HepG2 (cell line): ENCODE measurements around the gene PCDH10. TPM values are rescaled to one million over a fixed set of nuclear protein-coding genes. Genes with fewer than 3 reads are reported as not detected.

Experiments used
- ATAC-seq: fragments of 200-7000 bp; cut with Tn5 transposase; 3 replicates; pipeline ENCODE4 v1.9.1; 2020; ENCODE audit warnings: mild to moderate bottlenecking, moderate library complexity
- BruUV-seq: library from RNA; stranded (reverse); fragments of 400-500 nt; replicated peaks from 2 replicates; lab custom pipeline; 2021; lab: Mats Ljungman, UMichigan
- CTCF ChIA-PET: fragments of 300-600 bp; formaldehyde crosslinking; extraction: SDS; loops from one replicate; lab custom pipeline; 2021; ENCODE audit warnings: low total read pairs, inconsistent platforms, low intra/inter-chr PET ratio; lab: Yijun Ruan, JAX
- POLR2A ChIA-PET: fragments of 350-600 bp; sonication (Branson Sonifier 250); formaldehyde crosslinking; loops from one replicate; lab custom pipeline; 2020; ENCODE audit warnings: antibody characterized with exemption, inconsistent platforms; lab: Yijun Ruan, JAX
- DNase-seq: peaks from one replicate; pipeline ENCODE4 v3.0.0-alpha.2; 2015; ENCODE audit warnings: low spot score
- FAIRE-seq: peaks from 3 replicates; lab custom pipeline; 2011; peaks lifted over from hg19 to GRCh38; lab: Jason Lieb, UNC
- H2AFZ ChIP-seq: one replicate; pipeline ENCODE4 v1.6.1; 2011; ENCODE audit warnings: low read length, inconsistent platforms
- H3K27ac ChIP-seq: fragments of 300-600 bp; 3 replicates; pipeline ENCODE4 v1.8.0; 2011; ENCODE audit warnings: mixed run types, mild to moderate bottlenecking, mixed read lengths, low read length, inconsistent platforms; ENCODE audit not compliant: insufficient read depth; ENCODE audit errors: extremely low read length
- H3K27me3 ChIP-seq, 2 experiments: fragments of 200-600 bp in 1 of 2; 2 replicates in 1 of 2; 3 replicates in 1 of 2; pipeline versions ENCODE4 v1.6.0 to v1.8.0; 2011; ENCODE audit warnings: low read length in 2 of 2, mild to moderate bottlenecking in 2 of 2, moderate library complexity in 2 of 2, inconsistent platforms in 1 of 2; ENCODE audit not compliant: insufficient read depth in 2 of 2, control insufficient read depth in 1 of 2
- H3K36me3 ChIP-seq, 2 experiments: fragments of 200-600 bp in 1 of 2; replicated peaks in 1 of 2; 2 replicates in 1 of 2; 3 replicates in 1 of 2; pipeline versions ENCODE4 v1.5.1 to v1.8.0; 2011; ENCODE audit warnings: low read length in 2 of 2, inconsistent platforms in 1 of 2; ENCODE audit not compliant: insufficient read depth in 2 of 2, control insufficient read depth in 1 of 2
- H3K4me1 ChIP-seq: 2 replicates; pipeline ENCODE4 v1.5.1; 2012; ENCODE audit warnings: low read length, inconsistent platforms; ENCODE audit not compliant: insufficient read depth
- H3K4me2 ChIP-seq: 2 replicates; pipeline ENCODE4 v1.6.0; 2011; ENCODE audit warnings: low read depth, low read length, inconsistent platforms
- H3K4me3 ChIP-seq, 3 experiments: fragments of 200-600 bp in 1 of 3; sonication (generic), shearing (Covaris generic) in 1 of 3; replicated peaks in 1 of 3; 2 replicates each; pipeline ENCODE4 v1.5.1; 2011 to 2016; ENCODE audit warnings: low read length in 3 of 3, inconsistent platforms in 2 of 3, low read depth in 2 of 3, mild to moderate bottlenecking in 2 of 3, control low read depth in 1 of 3, mixed read lengths in 1 of 3; ENCODE audit not compliant: insufficient read depth in 1 of 3
- H3K79me2 ChIP-seq: one replicate; pipeline ENCODE4 v1.6.1; 2011; ENCODE audit warnings: low read length, inconsistent platforms; ENCODE audit not compliant: insufficient read depth
- H3K9ac ChIP-seq: 2 replicates; pipeline ENCODE4 v1.6.0; 2011; ENCODE audit warnings: mild to moderate bottlenecking, low read depth, low read length, inconsistent platforms; ENCODE audit not compliant: insufficient read depth
- H3K9me3 ChIP-seq: 2 replicates; pipeline ENCODE4 v1.5.1; 2012; ENCODE audit warnings: mild to moderate bottlenecking, low read length
- H4K20me1 ChIP-seq: 2 replicates; pipeline ENCODE4 v1.6.0; 2011; ENCODE audit warnings: inconsistent platforms, mild to moderate bottlenecking, low read length, moderate library complexity; ENCODE audit not compliant: insufficient read depth
- ARNT ChIP-seq: fragments of 450-650 bp; IDR thresholded peaks from 2 replicates; pipeline ENCODE4 v1.6.1; 2017
- KLF6 ChIP-seq: IDR thresholded peaks from 2 replicates; pipeline ENCODE4 v1.8.0; 2016; ENCODE audit warnings: missing biosample characterization, missing genetic modification reagents
- NCOA1 ChIP-seq: sonication (generic); formaldehyde crosslinking; IDR thresholded peaks from 2 replicates; pipeline ENCODE4 v1.9.0; 2021; ENCODE audit warnings: missing genetic modification reagents
- NFE2L2 ChIP-seq: fragments of 150-350 bp; IDR thresholded peaks from 2 replicates; pipeline ENCODE4 v1.6.1; 2014; ENCODE audit warnings: low read length
- ONECUT2 ChIP-seq: sonication (generic); formaldehyde crosslinking; IDR thresholded peaks from 2 replicates; pipeline ENCODE4 v1.4.0; 2020; ENCODE audit warnings: missing genetic modification reagents
- PRMT3 ChIP-seq: sonication (generic); formaldehyde crosslinking; IDR thresholded peaks from 2 replicates; pipeline ENCODE4 v1.8.1; 2022; ENCODE audit warnings: low read depth, mild to moderate bottlenecking, moderate library complexity, missing genetic modification reagents, borderline replicate concordance
- RBM39 ChIP-seq: fragments of 200-400 bp; formaldehyde crosslinking; IDR thresholded peaks from one replicate; pipeline ENCODE4 v1.6.1; 2018; ENCODE audit warnings: antibody characterized with exemption, mild to moderate bottlenecking, low read depth, low read length; ENCODE audit not compliant: poor library complexity, severe bottlenecking
- SIX4 ChIP-seq: sonication (generic); formaldehyde crosslinking; IDR thresholded peaks from 2 replicates; pipeline ENCODE4 v1.4.0; 2020; ENCODE audit warnings: missing genetic modification reagents
- TARDBP ChIP-seq: sonication (generic); formaldehyde crosslinking; IDR thresholded peaks from 2 replicates; pipeline ENCODE4 v1.8.0; 2022; ENCODE audit warnings: mild to moderate bottlenecking, missing genetic modification reagents
- ZNF232 ChIP-seq: sonication (generic); formaldehyde crosslinking; IDR thresholded peaks from 2 replicates; pipeline ENCODE4 v1.4.0; 2020; ENCODE audit warnings: missing genetic modification reagents, borderline replicate concordance
- ZNF3 ChIP-seq: IDR thresholded peaks from 2 replicates; pipeline ENCODE4 v1.7.0; 2017; ENCODE audit warnings: inconsistent platforms
- ZNF350 ChIP-seq: sonication (generic); formaldehyde crosslinking; IDR thresholded peaks from 2 replicates; pipeline ENCODE4 v1.4.0; 2020; ENCODE audit warnings: mild to moderate bottlenecking, low read depth, missing genetic modification reagents, borderline replicate concordance
- ZNF468 ChIP-seq: sonication (generic); formaldehyde crosslinking; IDR thresholded peaks from 2 replicates; pipeline ENCODE4 v1.8.0; 2022; ENCODE audit warnings: mild to moderate bottlenecking, moderate library complexity, missing genetic modification reagents
- ZNF546 ChIP-seq: sonication (generic); formaldehyde crosslinking; conservative IDR thresholded peaks from 2 replicates; pipeline ENCODE4 v1.8.1; 2023; ENCODE audit warnings: mild to moderate bottlenecking, missing genetic modification reagents
- ZNF766 ChIP-seq: sonication (generic); formaldehyde crosslinking; IDR thresholded peaks from 2 replicates; pipeline ENCODE4 v1.5.0; 2020; ENCODE audit warnings: missing genetic modification reagents, borderline replicate concordance
- ZSCAN22 ChIP-seq: sonication (generic); formaldehyde crosslinking; IDR thresholded peaks from 2 replicates; pipeline ENCODE4 v1.4.0; 2020; ENCODE audit warnings: mild to moderate bottlenecking, missing genetic modification reagents
- WGBS: methylation state at CpG from one replicate; pipeline ENCODE4 v1.1.6; 2017; ENCODE audit warnings: low lambda C conversion rate; 5-methylcytosine and 5-hydroxymethylcytosine counted together
- in situ Hi-C: cut with HindIII; loops from 2 replicates; pipeline ENCODE4 v1.10.0; 2017; ENCODE audit warnings: low pct_unique_long_range_greater_than_20kb; ENCODE audit not compliant: extremely low pct_ligation_motif_present
- intact Hi-C: fragments of 100-400 bp; cut with micrococcal nuclease; formaldehyde crosslinking; loops from one replicate; pipeline ENCODE4 v1.10.0; 2022; ENCODE audit not compliant: unreplicated experiment
- polyA plus RNA-seq, 8 experiments: library from polyadenylated mRNA; depleted of rRNA in 3 of 8; stranded (reverse) in 7 of 8; unstranded in 1 of 8; fragments of >200 nt; fragmentation: Illumina TruSeq in 4 of 8; extraction: Trizol in 4 of 8; gene quantifications; 2 replicates each; pipeline versions ENCODE4 v1.2.1 to v1.2.3, GENCODE V29; 2011 to 2016; ENCODE audit warnings: low read depth in 4 of 8, missing spikeins in 1 of 8, mixed read lengths in 1 of 8; ENCODE audit not compliant: insufficient read depth in 1 of 8
- total RNA-seq, 5 experiments: library from RNA; depleted of rRNA; stranded (reverse); fragments of >200 nt; fragmentation: Illumina TruSeq; extraction: Trizol; gene quantifications; 2 replicates each; pipeline ENCODE4 v1.2.3, GENCODE V29; 2016; ENCODE audit warnings: low read depth in 1 of 5
- TF ChIP-seq, protein P1 (sequence below): sonication (generic); formaldehyde crosslinking; IDR thresholded peaks from 2 replicates; pipeline ENCODE4 v1.8.1; 2023; ENCODE audit warnings: mild to moderate bottlenecking, missing genetic modification reagents
- TF ChIP-seq, protein P2 (sequence below): sonication (generic); formaldehyde crosslinking; IDR thresholded peaks from 2 replicates; pipeline ENCODE4 v1.4.0; 2020; ENCODE audit warnings: missing genetic modification reagents

Gene PCDH10
- total and polyA plus RNA-seq, 2 of the 13 experiments (the other 11 are each of a cell fraction or from before 2014, with no cell fraction given): not detected

DNA sequence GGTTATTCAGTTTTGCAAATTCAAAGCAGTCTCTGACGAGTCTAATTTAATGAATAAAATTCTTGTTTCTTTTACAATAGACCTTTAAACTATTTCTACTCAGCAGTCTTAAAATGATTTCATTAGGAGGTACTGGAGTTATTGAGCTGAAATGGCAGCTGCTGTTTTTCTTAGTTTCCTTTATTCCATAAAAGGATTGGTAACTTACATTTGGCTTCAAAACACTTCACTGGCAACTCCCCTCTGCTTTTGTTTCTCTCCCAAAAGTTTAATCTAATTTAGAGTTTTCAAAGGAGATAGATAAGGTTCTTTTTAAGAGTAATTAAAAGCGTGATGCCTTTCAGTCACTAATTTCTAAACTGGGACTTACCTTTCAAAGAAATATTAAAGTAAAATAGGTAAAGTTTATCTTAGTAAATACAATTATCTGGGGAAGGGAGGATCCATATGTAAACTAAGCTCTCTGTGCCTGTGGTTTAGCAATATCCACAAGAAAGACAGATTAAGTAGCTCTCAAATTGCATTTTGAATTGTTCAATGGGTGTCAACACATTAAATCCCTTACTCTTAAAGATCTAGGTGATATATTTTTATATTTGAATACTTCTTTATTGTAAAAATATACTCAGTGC lies 17.1 kb upstream of the PCDH10 start:
- POLR2A ChIA-PET: no interaction called here
- no peaks in the 10 kb centered on the region for H3K9me3 ChIP-seq
- H3K4me3 ChIP-seq: no peak overlapping the region
- no peak for DNase-seq
- no peak for ATAC-seq
- CTCF ChIA-PET: no interaction called here
- no peaks in the 10 kb centered on the region for H3K4me1 ChIP-seq
- H4K20me1 ChIP-seq: no peaks in the 10 kb centered on the region
- in situ Hi-C loops (no loop called here), intact Hi-C loops (no loop called here)
- no peak for FAIRE-seq
- no peaks in the 10 kb centered on the region for H3K27me3 ChIP-seq
- H3K4me2 ChIP-seq: no peak overlapping the region
- H3K36me3 ChIP-seq: no peaks in the 10 kb centered on the region
- no peak overlapping the region for H2AFZ ChIP-seq
- no peak overlapping the region for H3K27ac ChIP-seq
- 1% methylated on average over 2 of the region's 2 CpGs for WGBS
- H3K79me2 ChIP-seq: no peaks in the 10 kb centered on the region
- TF ChIP-seq ZSCAN22: no peak
- no peak for TF ChIP-seq SIX4
- no peak for TF ChIP-seq ZNF3 (CRISPR knock-in tag)
- TF ChIP-seq PRMT3: no peak
- no peak for TF ChIP-seq ZNF546
- no peak for TF ChIP-seq ZNF468
- TF ChIP-seq NCOA1: no peak
- TF ChIP-seq NFE2L2: no peak
- no peak overlapping the region for H3K9ac ChIP-seq
- BruUV-seq: no TSS peak

DNA sequence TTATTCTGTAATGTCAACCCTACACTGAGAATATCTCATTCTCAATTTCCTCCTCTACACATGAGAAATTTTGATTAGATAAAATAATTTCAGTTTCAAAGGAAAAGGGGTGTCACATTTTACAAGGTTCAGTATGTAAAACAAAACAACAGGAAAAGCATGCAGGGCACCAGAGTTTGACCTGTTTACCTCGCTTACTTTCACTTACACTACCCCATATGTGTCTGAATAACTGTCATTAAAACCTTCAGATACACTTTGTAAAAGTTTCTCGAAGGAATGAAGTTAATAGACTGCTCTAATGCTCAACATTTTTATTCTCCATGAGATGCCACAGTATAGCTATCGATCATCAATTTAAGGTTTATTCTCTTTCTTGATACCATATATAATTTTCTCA lies 12.3 kb upstream of the PCDH10 start:
- CTCF ChIA-PET: no interaction called here
- no peaks in the 10 kb centered on the region for H3K4me1 ChIP-seq
- no TSS peak for BruUV-seq
- ATAC-seq (no peak), DNase-seq (no peak), FAIRE-seq (no peak)
- H3K27ac ChIP-seq: no peak overlapping the region
- 23% methylated on average over 3 of the region's 3 CpGs for WGBS
- intact Hi-C loops: no loop called here
- H3K9ac ChIP-seq: no peak overlapping the region
- POLR2A ChIA-PET: no interaction called here
- no peaks in the 10 kb centered on the region for H3K79me2 ChIP-seq
- H4K20me1 ChIP-seq: no peaks in the 10 kb centered on the region
- H3K9me3 ChIP-seq: no peaks in the 10 kb centered on the region
- H3K4me3 ChIP-seq: no peak overlapping the region
- in situ Hi-C loops: no loop called here
- no peaks in the 10 kb centered on the region; a peak in 1 of 5 replicates for H3K27me3 ChIP-seq
- H3K36me3 ChIP-seq: no peaks in the 10 kb centered on the region
- H2AFZ ChIP-seq: no peak overlapping the region
- no peak overlapping the region for H3K4me2 ChIP-seq
- TF ChIP-seq, protein P1, sequence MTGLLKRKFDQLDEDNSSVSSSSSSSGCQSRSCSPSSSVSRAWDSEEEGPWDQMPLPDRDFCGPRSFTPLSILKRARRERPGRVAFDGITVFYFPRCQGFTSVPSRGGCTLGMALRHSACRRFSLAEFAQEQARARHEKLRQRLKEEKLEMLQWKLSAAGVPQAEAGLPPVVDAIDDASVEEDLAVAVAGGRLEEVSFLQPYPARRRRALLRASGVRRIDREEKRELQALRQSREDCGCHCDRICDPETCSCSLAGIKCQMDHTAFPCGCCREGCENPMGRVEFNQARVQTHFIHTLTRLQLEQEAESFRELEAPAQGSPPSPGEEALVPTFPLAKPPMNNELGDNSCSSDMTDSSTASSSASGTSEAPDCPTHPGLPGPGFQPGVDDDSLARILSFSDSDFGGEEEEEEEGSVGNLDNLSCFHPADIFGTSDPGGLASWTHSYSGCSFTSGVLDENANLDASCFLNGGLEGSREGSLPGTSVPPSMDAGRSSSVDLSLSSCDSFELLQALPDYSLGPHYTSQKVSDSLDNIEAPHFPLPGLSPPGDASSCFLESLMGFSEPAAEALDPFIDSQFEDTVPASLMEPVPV (CRISPR knock-in tag): no peak
- TF ChIP-seq, protein P2, sequence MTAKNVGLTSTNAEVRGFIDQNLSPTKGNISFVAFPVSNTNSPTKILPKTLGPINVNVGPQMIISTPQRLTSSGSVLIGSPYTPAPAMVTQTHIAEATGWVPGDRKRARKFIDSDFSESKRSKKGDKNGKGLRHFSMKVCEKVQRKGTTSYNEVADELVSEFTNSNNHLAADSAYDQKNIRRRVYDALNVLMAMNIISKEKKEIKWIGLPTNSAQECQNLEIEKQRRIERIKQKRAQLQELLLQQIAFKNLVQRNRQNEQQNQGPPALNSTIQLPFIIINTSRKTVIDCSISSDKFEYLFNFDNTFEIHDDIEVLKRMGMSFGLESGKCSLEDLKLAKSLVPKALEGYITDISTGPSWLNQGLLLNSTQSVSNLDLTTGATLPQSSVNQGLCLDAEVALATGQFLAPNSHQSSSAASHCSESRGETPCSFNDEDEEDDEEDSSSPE (CRISPR knock-in tag): no peak
- TF ChIP-seq ONECUT2 (no peak), RBM39 (no peak), ZNF232 (CRISPR knock-in tag) (no peak), TARDBP (CRISPR knock-in tag) (no peak), KLF6 (CRISPR knock-in tag) (no peak), ZNF350 (CRISPR knock-in tag) (no peak), ARNT (no peak), ZNF766 (CRISPR knock-in tag) (no peak)
